Natural killer cell (primary cell): Measurements from ENCODE around the gene PSMB2. TPM values are rescaled to one million over a fixed set of nuclear protein-coding genes. Genes with fewer than 3 reads are reported as not detected.

Experiments
- ATAC-seq, 3 donors: fragments of 150-1000 bp in 2 of 3; fragments of 200-7000 bp in 1 of 3; cut with Tn5 transposase; 1 replicate in 1 of 3; 2 replicates in 2 of 3; pipeline ENCODE4 v1.10.0; 2021; ENCODE audit warnings: mild to moderate bottlenecking in 2 of 3, moderate library complexity in 2 of 3
- DNase-seq, 2 donors: peaks; one replicate each; pipeline versions ENCODE4 v3.0.0 to v3.0.0-alpha.2; 2013 to 2021; ENCODE audit warnings: mixed read lengths in 1 of 2
- H3K27ac ChIP-seq: one replicate; pipeline ENCODE4 v1.5.1; 2013; ENCODE audit warnings: mild to moderate bottlenecking, low read length
- H3K27me3 ChIP-seq: one replicate; pipeline ENCODE4 v1.6.1; 2013; ENCODE audit warnings: low read length; ENCODE audit not compliant: control insufficient read depth, insufficient read depth
- H3K36me3 ChIP-seq: one replicate; pipeline ENCODE4 v1.6.1; 2013; ENCODE audit warnings: low read length; ENCODE audit not compliant: control insufficient read depth, insufficient read depth
- H3K4me1 ChIP-seq: one replicate; pipeline ENCODE4 v1.6.1; 2013; ENCODE audit warnings: low read length; ENCODE audit not compliant: control insufficient read depth, insufficient read depth
- H3K4me3 ChIP-seq: one replicate; pipeline ENCODE4 v1.5.1; 2013; ENCODE audit warnings: low read length
- H3K9me3 ChIP-seq: one replicate; pipeline ENCODE4 v1.6.1; 2013; ENCODE audit warnings: low read length; ENCODE audit not compliant: control insufficient read depth, insufficient read depth
- H3K27ac Mint-ChIP-seq, 2 donors: one replicate each; pipeline ENCODE4 v1.8.0; 2022; ENCODE audit warnings: mild to moderate bottlenecking in 2 of 2, mixed read lengths in 2 of 2, moderate library complexity in 1 of 2
- H3K27me3 Mint-ChIP-seq, 2 donors: one replicate each; pipeline ENCODE4 v1.8.0; 2022; ENCODE audit warnings: low read depth in 2 of 2, mixed read lengths in 2 of 2
- H3K36me3 Mint-ChIP-seq: one replicate; pipeline ENCODE4 v1.8.0; 2022; ENCODE audit warnings: mixed read lengths
- H3K4me1 Mint-ChIP-seq, 2 donors: one replicate each; pipeline ENCODE4 v1.8.0; 2022; ENCODE audit warnings: mixed read lengths in 2 of 2
- H3K4me3 Mint-ChIP-seq: one replicate; pipeline ENCODE4 v1.8.0; 2022; ENCODE audit warnings: mild to moderate bottlenecking, moderate library complexity, mixed read lengths
- H3K9me3 Mint-ChIP-seq, 2 donors: one replicate each; pipeline ENCODE4 v1.8.0; 2022; ENCODE audit warnings: mixed read lengths in 2 of 2
- CTCF ChIP-seq: fragments of 200-600 bp; IDR thresholded peaks from one replicate; pipeline ENCODE4 v1.8.0; 2022; ENCODE audit warnings: antibody characterized with exemption
- WGBS: methylation state at CpG from one replicate; pipeline ENCODE4 v1.1.7; 2013; ENCODE audit warnings: missing lambda C conversion rate; ENCODE audit not compliant: insufficient coverage; 5-methylcytosine and 5-hydroxymethylcytosine counted together
- intact Hi-C: fragments of 100-400 bp; cut with micrococcal nuclease; formaldehyde crosslinking; loops from one replicate; pipeline ENCODE4 v1.14.2; 2022
- total RNA-seq, 4 donors: library from RNA; stranded (reverse); fragments of 120-200 nt in 1 of 4; gene quantifications; one replicate each; pipeline versions ENCODE4 v1.2.3 to v1.2.4, GENCODE V29; 2013 to 2022

The PSMB2 gene
- total RNA-seq, 3 donors from 2014 or later (not counting 1 experiment from before 2014, with no cell fraction given) = 37.0 to 45.0 (median 37.3) TPM

- no peak for TF ChIP-seq CTCF
- ATAC-seq = no peak
- Histone ChIP-seq H3K36me3 (no peaks in the 10 kb centered on the region), H3K4me1 (no peaks in the 10 kb centered on the region), H3K27ac (no peak overlapping the region), H3K27me3 (no peaks in the 10 kb centered on the region), H3K9me3 (no peaks in the 10 kb centered on the region), H3K4me3 (no peak overlapping the region)
- Mint-ChIP-seq H3K27me3 (peaks cover 5 to 12% of the 10 kb centered on the region in 2 donors), H3K4me3 (no peak overlapping the region), H3K36me3 (no peaks in the 10 kb centered on the region), H3K27ac (no peak overlapping the region), H3K9me3 (no peaks in the 10 kb centered on the region), H3K4me1 (no peaks in the 10 kb centered on the region)
- no peak for DNase-seq
- intact Hi-C loops = no loop called here
- WGBS = 88% methylated on average over 6 of the region's 6 CpGs
Observed at GRCh38 chr1:35672116-35672515, 30.8 kb upstream of the PSMB2 start.

- ATAC-seq (no peak), DNase-seq (no peak)
- H3K4me1 Mint-ChIP-seq = no peaks in the 10 kb centered on the region
- peaks cover 13 to 17% of the 10 kb centered on the region in 2 donors for H3K27me3 Mint-ChIP-seq
- no peaks in the 10 kb centered on the region for H3K4me1 ChIP-seq
- H3K4me3 ChIP-seq = no peak overlapping the region
- H3K27ac ChIP-seq = no peak overlapping the region
- H3K27ac Mint-ChIP-seq = no peak overlapping the region
- no peak overlapping the region for H3K4me3 Mint-ChIP-seq
- TF ChIP-seq CTCF = no peak
- H3K9me3 ChIP-seq = no peaks in the 10 kb centered on the region
- H3K36me3 ChIP-seq = no peaks in the 10 kb centered on the region
- H3K27me3 ChIP-seq = no peaks in the 10 kb centered on the region
- no peaks in the 10 kb centered on the region for H3K9me3 Mint-ChIP-seq
- intact Hi-C loops = no loop called here
- H3K36me3 Mint-ChIP-seq = no peaks in the 10 kb centered on the region
- 99% methylated on average over 4 of the region's 5 CpGs for WGBS
Observed at GRCh38 chr1:35668506-35668905, 27.2 kb upstream of the PSMB2 start.

- DNase-seq (no peak), ATAC-seq (no peak)
- Mint-ChIP-seq H3K36me3 (no peaks in the 10 kb centered on the region), H3K4me1 (no peaks in the 10 kb centered on the region), H3K27ac (no peak overlapping the region), H3K4me3 (no peak overlapping the region), H3K27me3 (peaks cover 15 to 25% of the 10 kb centered on the region in 2 donors), H3K9me3 (no peaks in the 10 kb centered on the region)
- Histone ChIP-seq H3K27ac (no peak overlapping the region), H3K36me3 (no peaks in the 10 kb centered on the region), H3K4me1 (no peaks in the 10 kb centered on the region), H3K9me3 (no peaks in the 10 kb centered on the region), H3K4me3 (no peak overlapping the region), H3K27me3 (no peaks in the 10 kb centered on the region)
- WGBS = 60% methylated on average over 1 of the region's 1 CpG
- no peak for TF ChIP-seq CTCF
- intact Hi-C loops = no loop called here
Observed at GRCh38 chr1:35666916-35667315, 25.6 kb upstream of the PSMB2 start.

- Histone ChIP-seq H3K36me3 (no peaks in the 10 kb centered on the region), H3K4me1 (no peaks in the 10 kb centered on the region), H3K9me3 (no peaks in the 10 kb centered on the region), H3K27ac (no peak overlapping the region), H3K27me3 (no peaks in the 10 kb centered on the region), H3K4me3 (no peak overlapping the region)
- intact Hi-C loops = no loop called here
- TF ChIP-seq CTCF = no peak
- no peak overlapping the region for H3K27ac Mint-ChIP-seq
- H3K9me3 Mint-ChIP-seq = no peaks in the 10 kb centered on the region
- H3K36me3 Mint-ChIP-seq = no peaks in the 10 kb centered on the region
- no peaks in the 10 kb centered on the region for H3K4me1 Mint-ChIP-seq
- ATAC-seq (no peak), DNase-seq (no peak)
- WGBS = 86% methylated on average over 1 of the region's 2 CpGs
- peaks cover 18 to 25% of the 10 kb centered on the region in 2 donors for H3K27me3 Mint-ChIP-seq
- no peak overlapping the region for H3K4me3 Mint-ChIP-seq
Observed at GRCh38 chr1:35666216-35666615, 24.9 kb upstream of the PSMB2 start.
